GM19240 (cell line): ENCODE results near the gene FBRSL1.
"Not testable (repeated sequence)": the region's sequence is repeated elsewhere in the genome, so short reads cannot be mapped to it uniquely, and the experiment has no call there.

Experiments used
- DNase-seq: peaks from one replicate; pipeline ENCODE4 v3.0.0; 2011; ENCODE audit warnings: low spot score; ENCODE audit not compliant: insufficient read length

FBRSL1 gene

GRCh38 chr12:132489602-132490266 is at the start of gene FBRSL1:
FBRSL1 (plus strand) TSS chr12:132490151.
- peak; percentile 100 for DNase-seq

DNA sequence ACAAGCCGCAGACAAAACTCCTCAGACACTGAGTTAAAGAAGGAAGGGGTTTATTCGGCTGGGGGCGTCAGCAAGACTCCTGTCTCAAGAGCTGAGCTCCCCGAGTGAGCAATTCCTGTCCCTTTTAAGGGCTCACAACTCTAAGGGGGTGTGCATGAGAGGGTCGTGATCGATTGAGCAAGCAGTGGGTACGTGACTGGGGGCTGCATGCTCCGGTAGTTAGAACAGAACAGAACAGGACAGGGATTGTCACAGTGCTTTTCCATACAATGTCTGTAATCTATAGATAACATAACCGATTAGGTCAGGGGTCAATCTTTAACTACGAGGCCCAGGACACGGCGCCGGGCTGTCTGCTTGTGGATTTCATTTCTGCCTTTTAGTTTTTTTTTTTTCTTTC is 49.5 kb upstream of the FBRSL1 start:
- DNase-seq, result not testable (repeated sequence)

DNA sequence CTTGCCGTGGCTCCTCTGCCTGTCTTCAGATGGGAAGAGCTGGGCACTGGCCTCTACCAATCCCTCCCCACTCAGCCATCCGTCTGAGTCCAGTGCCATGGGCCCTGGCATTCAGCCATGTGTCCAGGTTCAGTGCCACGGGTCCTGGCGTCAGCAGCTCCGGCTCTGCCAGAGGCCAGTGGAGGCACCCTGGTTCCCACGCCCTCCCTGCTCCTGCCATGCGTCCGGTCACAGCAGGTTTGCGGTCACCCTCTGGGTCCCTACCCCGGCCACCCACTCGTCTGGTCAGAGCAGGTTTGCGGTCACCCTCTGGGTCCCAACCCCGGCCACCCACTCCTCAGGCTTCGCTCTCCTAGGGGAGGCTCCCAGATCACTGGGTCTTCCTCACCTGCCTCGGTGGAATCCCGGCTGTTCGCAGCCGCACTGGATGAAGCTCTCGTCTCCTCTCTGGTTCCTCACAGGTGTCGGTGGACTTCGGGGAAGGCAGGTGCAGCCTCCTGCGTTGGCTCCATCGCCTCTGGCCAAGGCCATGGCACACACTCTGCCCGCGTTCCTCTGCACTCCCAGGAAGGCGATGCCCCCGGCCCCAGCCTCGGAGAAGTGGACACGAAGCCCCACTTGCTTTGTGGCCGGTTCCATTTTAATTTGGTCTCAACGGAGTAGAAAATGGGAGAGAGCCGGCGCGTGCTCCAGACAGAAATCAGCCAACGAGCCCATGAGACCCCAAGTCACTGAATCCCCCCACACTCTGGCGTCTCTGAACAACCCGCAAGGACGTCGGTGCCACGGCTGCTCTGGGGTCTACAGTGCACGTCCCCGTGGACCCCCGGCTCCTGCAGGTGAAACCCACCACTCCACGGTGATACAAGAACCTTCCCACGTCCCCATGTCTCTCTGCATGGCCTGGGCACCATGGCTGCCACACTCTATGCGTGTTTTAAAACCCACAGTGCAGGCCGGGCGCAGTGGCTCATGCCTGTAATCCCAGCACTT is 47.8 kb upstream of the FBRSL1 start:
- DNase-seq, result no peak

DNA sequence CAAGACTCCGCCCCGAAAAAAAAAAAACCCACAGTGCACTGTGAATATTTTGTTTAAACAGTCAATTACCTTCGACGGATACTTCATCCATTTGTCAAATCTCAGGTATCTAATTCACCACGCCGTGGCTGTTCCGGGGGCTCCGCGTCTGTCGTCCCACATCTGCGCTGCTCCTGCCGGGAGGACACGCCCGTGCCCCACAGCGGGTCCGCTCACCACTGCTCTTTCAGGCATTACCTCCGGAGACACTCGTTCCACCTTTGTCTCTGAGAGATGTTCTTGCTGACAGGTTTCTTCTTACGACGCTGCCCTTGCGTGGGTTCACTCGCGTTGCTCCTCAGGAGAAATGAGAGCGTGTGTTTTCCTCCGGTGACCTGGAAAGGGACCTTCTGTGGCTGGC is 46.9 kb upstream of the FBRSL1 start:
- no peak for DNase-seq

DNA sequence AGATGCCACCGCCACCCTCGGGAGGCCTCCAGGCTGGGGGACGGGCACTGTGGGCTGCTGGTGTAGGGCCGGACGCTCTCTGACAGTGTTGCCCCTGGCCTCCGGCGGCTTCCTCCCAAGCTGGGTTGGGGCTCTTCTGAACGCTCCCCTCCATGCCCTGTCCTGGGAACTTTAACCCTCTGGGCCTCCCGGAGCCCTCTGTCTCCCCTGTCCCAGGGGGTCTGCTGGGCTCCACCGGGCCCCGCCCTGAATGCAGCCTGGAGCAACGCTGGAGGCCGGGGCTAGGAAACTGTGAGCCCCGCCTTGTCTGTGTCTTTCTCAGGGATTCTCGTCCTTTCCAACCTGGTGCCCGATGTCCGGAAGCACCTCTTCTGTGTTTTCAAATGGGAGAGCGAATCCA is 45.7 kb upstream of the FBRSL1 start:
- no peak for DNase-seq

DNA sequence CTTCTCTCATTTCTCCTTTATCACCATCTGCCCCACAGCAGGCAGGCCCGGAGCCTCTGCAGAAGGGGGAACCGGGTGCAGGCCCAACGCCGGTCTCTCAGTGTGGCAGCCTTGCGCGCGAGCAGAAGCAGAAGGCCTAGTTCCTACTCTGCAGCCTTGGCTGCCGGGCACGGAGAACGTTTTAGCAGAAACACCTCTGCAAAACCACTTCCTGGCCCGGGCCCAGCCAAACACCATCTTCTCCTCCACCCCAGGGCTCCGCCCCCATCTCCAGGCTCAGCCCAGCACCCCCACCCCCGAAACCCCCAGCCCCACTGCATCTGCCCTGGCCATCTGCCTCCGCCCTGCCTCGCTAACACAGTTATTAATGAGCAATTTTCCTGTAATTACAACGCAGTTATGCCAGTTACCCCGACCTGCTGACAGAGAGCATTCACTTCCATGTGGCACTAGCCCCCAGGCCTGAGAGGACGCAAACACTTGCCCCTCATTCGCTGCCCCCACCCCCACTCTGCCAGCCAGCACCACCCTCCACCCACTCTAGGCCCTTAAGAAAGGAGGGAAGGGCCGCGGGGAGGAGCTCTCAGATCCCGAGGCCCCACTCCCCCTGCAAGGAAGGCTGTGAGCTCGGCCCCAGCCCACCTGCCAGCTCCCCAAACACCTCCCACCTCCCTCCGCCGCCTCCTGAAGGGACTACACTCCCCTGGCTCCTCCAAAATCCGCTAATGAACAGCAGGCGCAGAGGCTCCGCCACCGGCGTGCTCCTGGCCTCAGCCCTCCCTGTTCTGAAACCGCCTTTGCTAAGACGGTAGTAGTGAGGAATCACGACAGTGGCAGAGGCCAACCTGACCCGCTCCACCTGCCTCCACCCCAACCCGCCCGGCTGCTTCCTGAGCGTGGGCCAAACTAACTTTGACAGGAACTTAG is 44.7 kb upstream of the FBRSL1 start:
- DNase-seq, result peak; percentile 78

GRCh38 chr12:132445884-132446632 is 43.9 kb upstream of the FBRSL1 start:
- DNase-seq, result no peak

DNA sequence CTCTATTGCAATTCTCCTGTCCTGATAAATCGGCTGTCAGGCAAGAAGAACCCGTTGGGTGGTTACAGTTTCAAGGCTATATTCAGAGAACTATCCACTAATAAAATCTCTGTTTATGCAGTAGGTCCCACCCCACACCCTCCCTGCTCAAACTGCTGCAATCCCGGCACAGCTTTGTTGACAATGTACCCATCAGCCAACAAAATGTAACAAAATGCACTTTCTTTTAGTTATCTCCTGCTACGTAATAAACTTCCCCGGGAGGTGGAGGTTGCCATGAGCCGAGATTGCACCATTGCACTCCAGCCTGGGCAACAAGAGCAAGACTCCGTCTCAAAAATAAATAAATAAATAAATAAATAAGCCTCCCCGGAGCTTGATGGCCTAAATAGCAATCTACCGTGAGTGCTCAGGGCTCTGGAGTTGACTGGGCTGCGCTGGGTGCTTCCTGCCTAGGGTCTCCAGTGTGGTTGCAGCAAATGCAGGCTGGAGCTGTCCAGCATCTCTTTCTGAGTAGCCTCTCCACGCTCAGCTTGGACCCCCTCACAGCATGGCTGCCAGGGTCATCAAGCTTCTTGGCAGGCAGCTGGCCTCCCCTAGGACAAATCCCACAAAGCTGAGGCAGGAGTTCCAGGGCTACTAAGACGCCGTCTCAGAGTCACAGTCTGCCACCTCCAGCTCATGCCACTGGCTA is 43.2 kb upstream of the FBRSL1 start:
- no peak for DNase-seq

GRCh38 chr12:132447327-132447720 is 42.6 kb upstream of the FBRSL1 start:
- DNase-seq, result no peak

DNA sequence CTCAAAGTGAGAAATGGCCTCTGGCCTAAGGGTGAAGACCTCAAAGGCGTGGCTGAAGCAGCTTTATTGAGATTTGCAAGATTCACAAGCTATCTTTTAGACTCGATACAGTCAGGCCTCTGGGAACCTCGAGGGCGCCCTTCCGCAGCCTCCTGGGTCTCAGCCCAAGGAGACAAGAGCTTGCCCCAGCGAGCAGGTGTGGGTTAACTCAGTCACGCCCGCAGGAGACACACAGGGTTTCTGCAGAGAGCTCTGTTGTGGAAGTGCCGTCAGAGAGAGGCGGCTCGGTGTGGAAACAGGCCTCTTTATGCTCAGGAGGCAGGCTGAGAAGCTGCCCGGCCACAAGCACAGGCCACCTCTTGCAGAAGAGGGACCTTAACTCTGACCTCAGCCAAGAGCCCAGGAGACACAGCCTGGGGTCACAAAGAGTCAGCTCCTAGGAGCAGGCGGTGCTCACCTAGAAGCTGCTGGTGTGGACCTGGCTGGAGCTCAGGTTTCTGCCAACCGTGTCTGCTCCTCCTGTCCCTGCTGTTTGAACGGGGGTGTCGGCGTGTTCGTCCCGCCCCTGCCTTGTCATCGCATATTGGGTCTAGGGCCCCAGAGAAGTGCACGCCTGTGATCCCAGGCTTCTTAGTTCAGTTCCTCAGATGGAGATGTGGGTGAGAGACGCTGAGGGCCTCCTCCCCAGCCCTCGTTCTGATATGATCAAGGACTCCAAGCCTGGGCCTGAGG is 42.1 kb upstream of the FBRSL1 start:
- DNase-seq, result no peak

DNA sequence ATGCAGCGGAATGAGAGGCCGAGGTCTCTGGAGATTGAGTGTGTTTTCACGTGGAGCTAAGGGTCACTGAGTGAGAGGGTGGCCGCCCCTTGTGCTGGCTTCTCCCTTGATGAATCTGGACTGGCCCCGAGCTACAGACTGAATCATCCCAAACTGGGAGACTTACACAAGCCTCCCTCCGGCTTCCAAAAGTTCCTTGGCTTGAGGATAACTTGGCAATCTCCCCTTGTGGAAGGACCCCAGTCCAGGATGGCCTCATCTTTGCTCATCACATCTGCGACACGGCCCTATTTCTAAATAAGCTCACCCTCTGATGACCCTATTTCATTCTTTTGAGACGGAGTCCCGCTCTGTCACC is 41.5 kb upstream of the FBRSL1 start:
- no peak for DNase-seq

GRCh38 chr12:132449565-132450417 is 40.2 kb upstream of the FBRSL1 start:
- DNase-seq, result peak; percentile 70

DNA sequence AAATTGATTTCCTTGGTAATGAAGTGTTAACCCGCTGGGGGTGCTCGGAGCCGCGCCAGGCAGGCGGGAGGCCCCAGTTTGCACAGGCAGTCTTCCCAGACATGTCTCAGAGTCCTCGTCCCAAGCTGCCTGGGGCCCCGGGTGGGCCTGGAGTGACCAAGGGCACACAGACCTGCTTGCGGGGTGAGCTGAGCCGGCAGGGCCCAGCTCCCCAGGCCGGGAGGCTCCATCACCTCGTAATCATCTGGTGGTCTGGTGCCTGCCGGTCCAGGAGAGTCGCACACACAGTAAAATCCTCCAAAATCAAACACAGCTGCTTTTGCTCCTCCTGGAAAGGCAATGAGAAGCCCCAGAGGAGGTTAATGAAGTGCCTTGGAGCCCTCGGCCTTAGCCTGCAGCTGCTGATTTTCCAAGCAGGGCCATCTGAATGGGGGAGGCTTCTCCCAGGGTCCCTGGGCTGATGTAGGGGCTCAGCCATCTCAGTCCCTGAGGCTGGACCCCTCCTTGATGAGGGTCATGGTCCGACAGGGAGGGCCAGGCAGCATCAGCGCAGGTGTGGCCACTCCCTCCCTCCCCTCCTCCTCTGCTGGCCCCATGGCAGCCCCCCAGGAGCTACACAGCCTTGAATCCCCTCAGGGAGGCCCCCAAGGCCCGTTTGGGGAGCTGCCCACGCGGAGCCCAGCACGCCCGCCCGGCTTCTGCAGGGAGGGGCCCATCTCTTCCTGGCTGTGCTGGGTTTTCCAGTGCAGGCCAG is 39.4 kb upstream of the FBRSL1 start:
- DNase-seq, result no peak

GRCh38 chr12:132451172-132451835 is 38.6 kb upstream of the FBRSL1 start:
- DNase-seq, result no peak

DNA sequence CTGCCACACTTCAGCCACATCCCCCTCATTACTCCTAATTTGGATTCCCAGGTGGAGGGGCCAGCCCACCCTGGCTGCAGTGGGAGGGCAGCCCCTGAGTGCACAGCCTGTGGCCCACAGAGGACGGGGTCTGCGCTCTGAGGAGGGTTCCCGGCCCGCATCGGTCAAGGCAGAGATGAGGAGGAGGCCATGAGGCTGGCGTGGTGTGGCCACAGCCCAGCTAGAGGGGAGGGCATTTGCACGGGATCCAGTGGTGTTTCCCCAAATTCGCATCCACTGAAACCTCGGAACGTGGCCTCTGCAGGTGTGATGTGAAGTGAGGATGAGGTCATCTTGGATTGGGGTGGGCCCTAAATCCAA is 38.1 kb upstream of the FBRSL1 start:
- DNase-seq, result no peak

DNA sequence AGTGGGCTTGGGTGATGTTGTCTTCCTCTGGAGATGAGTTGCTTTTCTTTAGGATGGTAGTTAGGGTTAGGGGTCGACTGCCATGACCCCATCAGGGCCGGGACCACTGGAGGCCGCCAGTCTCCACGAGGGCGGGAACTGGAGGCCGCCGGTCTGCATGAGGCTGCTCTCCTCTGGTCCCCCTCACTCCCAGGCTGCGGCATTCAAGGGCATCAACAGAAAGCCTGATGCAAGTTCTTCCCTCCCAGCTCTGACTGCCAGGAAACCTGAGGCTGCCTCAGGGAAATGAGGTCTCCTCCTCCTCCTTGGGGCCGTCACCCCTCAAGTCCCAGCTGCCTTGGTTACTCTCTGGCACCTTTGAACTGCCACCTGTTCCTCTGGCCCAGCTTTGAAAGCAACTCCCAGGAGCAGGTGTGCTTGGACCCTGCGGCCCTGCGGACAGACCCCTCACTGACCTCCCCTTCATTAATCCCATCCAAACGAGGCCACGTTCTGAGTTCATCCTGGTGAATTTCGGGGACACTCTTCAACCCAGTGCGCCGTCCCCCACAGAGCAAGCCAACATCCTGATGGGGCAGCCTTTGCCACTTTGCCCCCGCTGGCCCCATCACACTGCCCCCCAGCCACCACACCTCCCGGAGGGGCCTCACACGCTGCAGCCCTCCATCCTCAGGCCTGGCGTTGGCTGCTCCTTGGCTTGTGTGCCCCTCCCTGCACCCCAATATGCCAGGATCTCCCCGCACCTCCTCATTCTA is 37.2 kb upstream of the FBRSL1 start:
- no peak for DNase-seq
